PC-3 (cell line): ENCODE results near the gene GTF3C5. TPM values are rescaled to one million over a fixed set of nuclear protein-coding genes. Genes with fewer than 3 reads are reported as not detected.

Experiments used
- ATAC-seq: fragments of 200-7000 bp; cut with Tn5 transposase; 2 replicates; pipeline ENCODE4 v1.9.1; 2020; ENCODE audit warnings: mild to moderate bottlenecking, moderate library complexity
- BruUV-seq: library from RNA; stranded (reverse); fragments of 400-500 nt; replicated peaks from 2 replicates; lab custom pipeline; 2021; lab: Mats Ljungman, UMichigan
- CTCF ChIA-PET: fragments of 300-600 bp; sonication (Branson Sonifier 250); formaldehyde crosslinking; loops from one replicate; lab custom pipeline; 2022; ENCODE audit warnings: antibody characterized with exemption; lab: Charles Lee
- POLR2A ChIA-PET: fragments of 300-600 bp; sonication (Branson Sonifier 250); formaldehyde crosslinking; loops from one replicate; lab custom pipeline; 2022; ENCODE audit warnings: antibody characterized with exemption; ENCODE audit not compliant: unreplicated experiment; lab: Charles Lee
- DNase-seq: peaks from one replicate; pipeline ENCODE4 v3.0.0-alpha.2; 2015
- H2AFZ ChIP-seq: fragments of 300-600 bp; sonication (generic); 2 replicates; pipeline ENCODE4 v1.6.0; 2016; ENCODE audit warnings: antibody characterized with exemption, low read length
- H3F3A ChIP-seq: fragments of 300-600 bp; sonication (generic); one replicate; pipeline ENCODE4 v1.6.0; 2017; ENCODE audit warnings: antibody characterized with exemption, low read length, control low read depth, mild to moderate bottlenecking; ENCODE audit not compliant: unreplicated experiment
- H3K27ac ChIP-seq: fragments of 300-600 bp; sonication (generic); 2 replicates; pipeline ENCODE4 v1.5.1; 2016; ENCODE audit warnings: mild to moderate bottlenecking, low read length
- H3K27me3 ChIP-seq: fragments of 300-600 bp; sonication (generic); 2 replicates; pipeline ENCODE4 v1.6.1; 2016; ENCODE audit warnings: low read length, mixed read lengths
- H3K36me3 ChIP-seq: fragments of 300-600 bp; sonication (generic); 2 replicates; pipeline ENCODE4 v1.6.1; 2016; ENCODE audit warnings: low read depth, mixed run types, low read length, mixed read lengths
- H3K4me1 ChIP-seq: fragments of 300-600 bp; sonication (generic); 2 replicates; pipeline ENCODE4 v1.5.1; 2016; ENCODE audit warnings: low read length; ENCODE audit not compliant: insufficient read depth
- H3K4me2 ChIP-seq: fragments of 300-600 bp; sonication (generic); 2 replicates; pipeline ENCODE4 v1.6.0; 2016; ENCODE audit warnings: low read length
- H3K4me3 ChIP-seq: fragments of 300-600 bp; sonication (generic); 2 replicates; pipeline ENCODE4 v1.5.1; 2016; ENCODE audit warnings: mild to moderate bottlenecking, low read length, mixed read lengths
- H3K79me2 ChIP-seq: fragments of 300-600 bp; sonication (generic); 2 replicates; pipeline ENCODE4 v1.6.1; 2017; ENCODE audit warnings: low read length, mixed read lengths
- H3K9ac ChIP-seq: fragments of 300-600 bp; sonication (generic); 2 replicates; pipeline ENCODE4 v1.6.0; 2016; ENCODE audit warnings: mild to moderate bottlenecking, low read length
- H3K9me2 ChIP-seq: fragments of 300-600 bp; sonication (generic); replicated peaks from 2 replicates; pipeline ENCODE4 v1.6.1; 2016; ENCODE audit warnings: mixed run types, low read length, mixed read lengths
- H3K9me3 ChIP-seq: fragments of 300-600 bp; sonication (generic); 2 replicates; pipeline ENCODE4 v1.6.1; 2016; ENCODE audit warnings: low read length, mixed read lengths
- H4K20me1 ChIP-seq: fragments of 300-600 bp; sonication (generic); 2 replicates; pipeline ENCODE4 v1.6.1; 2016; ENCODE audit warnings: low read length, mixed read lengths
- EZH2phosphoT487 ChIP-seq: fragments of 300-600 bp; sonication (generic); IDR thresholded peaks from 2 replicates; pipeline ENCODE4 v1.6.1; 2018; ENCODE audit warnings: mild to moderate bottlenecking, antibody characterized with exemption, low read length, borderline replicate concordance
- intact Hi-C: fragments of 100-400 bp; cut with micrococcal nuclease; formaldehyde crosslinking; loops from 2 replicates; pipeline ENCODE4 v1.9.0; 2023
- microRNA-seq: library from miRNA; unstranded; fragments of <30 nt; microRNA quantifications from one replicate; pipeline ENCODE4 v1.1.0, GENCODE V29; 2020; ENCODE audit not compliant: unreplicated experiment
- total RNA-seq: library from RNA; depleted of rRNA; stranded (reverse); fragments of >200 nt; gene quantifications from 2 replicates; pipeline ENCODE4 v1.2.3, GENCODE V29; 2014; rRNA removed
- TF ChIP-seq, protein P1 (sequence below): fragments of 300-600 bp; sonication (generic); conservative IDR thresholded peaks from 2 replicates; pipeline ENCODE4 v1.5.1; 2017; ENCODE audit warnings: antibody characterized with exemption, low read depth, mild to moderate bottlenecking, low read length

The GTF3C5 gene
- total RNA-seq, 1 experiment from 2014 or later = 78.5 TPM

DNA sequence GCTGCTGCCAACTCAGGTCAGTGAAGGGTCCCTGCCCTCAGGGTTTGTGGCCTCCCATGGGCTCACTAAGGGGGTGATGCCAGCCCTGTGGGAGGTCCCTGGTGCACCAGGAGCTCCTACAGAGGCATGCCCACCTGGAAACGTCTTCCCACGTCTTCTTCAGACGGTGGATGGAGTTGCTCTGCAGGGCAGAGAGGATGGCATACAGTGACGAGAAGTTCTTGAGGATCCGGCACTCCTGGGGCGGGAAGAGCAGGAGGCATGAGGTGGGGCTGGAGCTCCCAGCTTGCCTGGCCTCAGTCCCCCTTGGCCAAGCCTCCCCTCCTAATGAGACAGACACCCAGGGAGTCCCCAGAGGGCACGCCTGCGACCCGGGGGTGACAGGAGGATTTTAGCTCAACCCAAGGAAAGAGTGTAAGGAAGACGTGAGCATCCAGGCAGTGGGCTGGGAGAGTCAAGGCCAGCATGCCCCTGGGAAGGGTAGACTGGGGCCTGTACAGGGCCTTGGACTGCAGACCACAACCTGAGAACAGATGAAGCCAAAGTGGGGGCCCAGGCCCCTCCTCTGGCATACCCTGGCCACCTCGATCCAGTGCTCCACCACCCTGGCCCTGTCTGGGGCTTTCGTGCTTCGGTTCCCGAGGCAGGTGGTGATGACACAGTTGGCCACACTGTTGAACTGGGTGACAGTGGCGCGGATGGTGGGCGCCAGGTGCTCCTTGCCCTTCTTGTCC is 75.9 kb downstream of the GTF3C5 start:
- Histone ChIP-seq H3K36me3 (peaks cover 9% of the 10 kb centered on the region; the same call in 1 of the 2 replicates), H3F3A (no peaks in the 10 kb centered on the region), H3K4me1 (peaks cover 9% of the 10 kb centered on the region; the same call in 1 of the 2 replicates), H3K9ac (no peak overlapping the region), H3K4me2 (no peak overlapping the region), H3K9me2 (no peaks in the 10 kb centered on the region), H2AFZ (no peak overlapping the region), H3K27ac (no peak overlapping the region), H3K9me3 (no peaks in the 10 kb centered on the region), H3K27me3 (no peaks in the 10 kb centered on the region), H3K4me3 (no peak overlapping the region), H3K79me2 (no peaks in the 10 kb centered on the region), H4K20me1 (no peaks in the 10 kb centered on the region)
- TF ChIP-seq, protein P1, sequence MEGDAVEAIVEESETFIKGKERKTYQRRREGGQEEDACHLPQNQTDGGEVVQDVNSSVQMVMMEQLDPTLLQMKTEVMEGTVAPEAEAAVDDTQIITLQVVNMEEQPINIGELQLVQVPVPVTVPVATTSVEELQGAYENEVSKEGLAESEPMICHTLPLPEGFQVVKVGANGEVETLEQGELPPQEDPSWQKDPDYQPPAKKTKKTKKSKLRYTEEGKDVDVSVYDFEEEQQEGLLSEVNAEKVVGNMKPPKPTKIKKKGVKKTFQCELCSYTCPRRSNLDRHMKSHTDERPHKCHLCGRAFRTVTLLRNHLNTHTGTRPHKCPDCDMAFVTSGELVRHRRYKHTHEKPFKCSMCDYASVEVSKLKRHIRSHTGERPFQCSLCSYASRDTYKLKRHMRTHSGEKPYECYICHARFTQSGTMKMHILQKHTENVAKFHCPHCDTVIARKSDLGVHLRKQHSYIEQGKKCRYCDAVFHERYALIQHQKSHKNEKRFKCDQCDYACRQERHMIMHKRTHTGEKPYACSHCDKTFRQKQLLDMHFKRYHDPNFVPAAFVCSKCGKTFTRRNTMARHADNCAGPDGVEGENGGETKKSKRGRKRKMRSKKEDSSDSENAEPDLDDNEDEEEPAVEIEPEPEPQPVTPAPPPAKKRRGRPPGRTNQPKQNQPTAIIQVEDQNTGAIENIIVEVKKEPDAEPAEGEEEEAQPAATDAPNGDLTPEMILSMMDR = no peak
- no peak for DNase-seq
- POLR2A ChIA-PET = no interaction called here
- no peak for ATAC-seq
- BruUV-seq = no TSS peak
- intact Hi-C loops = no loop called here
- CTCF ChIA-PET = no interaction called here

DNA sequence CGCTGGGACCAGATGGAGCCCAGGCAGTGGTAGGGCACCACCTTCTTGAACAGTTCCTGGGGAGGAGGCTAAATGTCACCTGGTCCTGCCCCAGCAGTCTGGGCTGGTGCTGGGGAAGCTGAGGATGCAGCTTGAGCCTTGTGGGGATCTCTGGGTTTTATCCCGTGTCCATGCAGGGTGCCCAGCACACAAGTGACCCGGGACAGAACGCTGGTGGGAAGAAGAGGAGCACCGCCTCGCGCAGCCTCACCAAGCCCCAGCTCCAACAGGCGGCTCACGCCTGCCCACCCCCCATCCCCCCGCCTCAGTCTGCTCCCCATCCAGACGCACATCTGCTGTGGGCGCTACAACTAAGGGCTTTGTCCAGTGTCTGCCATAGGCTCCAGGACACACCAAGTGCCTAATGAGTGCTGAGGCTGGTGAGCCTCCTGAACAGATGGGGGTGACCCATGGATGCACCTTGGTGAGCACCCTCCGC is 76.5 kb downstream of the GTF3C5 start:
- Histone ChIP-seq H3K27me3 (no peaks in the 10 kb centered on the region), H3K9ac (no peak overlapping the region), H4K20me1 (no peaks in the 10 kb centered on the region), H3F3A (no peaks in the 10 kb centered on the region), H3K27ac (no peak overlapping the region), H3K4me1 (peaks cover 9% of the 10 kb centered on the region; the same call in 1 of the 2 replicates), H3K9me2 (no peaks in the 10 kb centered on the region), H3K4me2 (no peak overlapping the region), H3K79me2 (no peaks in the 10 kb centered on the region), H3K4me3 (no peak overlapping the region), H3K9me3 (no peaks in the 10 kb centered on the region), H3K36me3 (peaks cover 9% of the 10 kb centered on the region; the same call in 1 of the 2 replicates), H2AFZ (no peak overlapping the region)
- ChIA-PET POLR2A (no interaction called here), CTCF (interaction anchor here (1.3 kb wide), 1 partner anchor 37 kb away, joined by 7 read pairs; no protein-coding TSS in a partner anchor)
- no peak for TF ChIP-seq EZH2phosphoT487
- BruUV-seq = no TSS peak
- intact Hi-C loops = no loop called here
- DNase-seq = no peak
- no peak for ATAC-seq

Small RNAs within 50 kb of the gene (microRNA-seq; reads per million reads assigned to microRNA genes)
- 6.3 reads per million, percentile 28 among the genes with 10 or more reads in this experiment for gene MIR6877

Other genes starting within 250 kb of the GTF3C5 start
- gene AK8, start 152.7 kb upstream of the GTF3C5 start, total RNA-seq = 0.55 TPM in 1 of 2 replicates, not detected in the other
- gene SPACA9, start 152.1 kb upstream of the GTF3C5 start, total RNA-seq = 2.3 and 3.9 TPM in 2 replicates
- 15.6 and 19.3 TPM in 2 replicates for gene TSC1, start 86.4 kb upstream of the GTF3C5 start, total RNA-seq
- not detected in 2 replicates for gene GFI1B, start 52.3 kb upstream of the GTF3C5 start, total RNA-seq
- gene CEL, start 31.0 kb downstream of the GTF3C5 start, total RNA-seq = 0.46 and 0.47 TPM in 2 replicates
- 30.5 and 32.2 TPM in 2 replicates for gene RALGDS, start 90.2 kb downstream of the GTF3C5 start, total RNA-seq
- gene GBGT1, start 132.9 kb downstream of the GTF3C5 start, total RNA-seq = not detected in 2 replicates
- not detected in 2 replicates for gene OBP2B, start 178.3 kb downstream of the GTF3C5 start, total RNA-seq
- gene ABO, start 244.2 kb downstream of the GTF3C5 start, total RNA-seq = not detected in 2 replicates